GM19240 (cell line): Measurements from ENCODE around the gene ALS2.
"Not testable (repeated sequence)": the region's sequence is repeated elsewhere in the genome, so short reads cannot be mapped to it uniquely, and the experiment has no call there.

Experiments
- DNase-seq: peaks from one replicate; pipeline ENCODE4 v3.0.0; 2011; ENCODE audit warnings: low spot score; ENCODE audit not compliant: insufficient read length

The ALS2 gene

GRCh38 chr2:201794294-201794693 is 13.6 kb upstream of the ALS2 start:
- no peak for DNase-seq

- DNase-seq, result no peak
Observed at GRCh38 chr2:201793631-201794030, 12.9 kb upstream of the ALS2 start.

- DNase-seq, result no peak
Observed at GRCh38 chr2:201790989-201791388, 10.3 kb upstream of the ALS2 start.

GRCh38 chr2:201790291-201790690 is 9.6 kb upstream of the ALS2 start:
- DNase-seq, result no peak

- no peak for DNase-seq
Observed at GRCh38 chr2:201789395-201789794, 8.7 kb upstream of the ALS2 start.

- DNase-seq, result no peak
Observed at GRCh38 chr2:201788371-201788770, 7.6 kb upstream of the ALS2 start.

- no peak for DNase-seq
Observed at GRCh38 chr2:201786471-201786870, 5.7 kb upstream of the ALS2 start.

GRCh38 chr2:201785135-201785534 is 4.4 kb upstream of the ALS2 start:
- DNase-seq, result no peak

- no peak for DNase-seq
Observed at GRCh38 chr2:201784563-201784962, 3.8 kb upstream of the ALS2 start.

- DNase-seq, result no peak
Observed at GRCh38 chr2:201781557-201782051, 871 bp upstream of the ALS2 start.

GRCh38 chr2:201779901-201780673 is 646 bp downstream of the ALS2 start:
- DNase-seq, result no peak

GRCh38 chr2:201777869-201778268 is 2.9 kb downstream of the ALS2 start:
- DNase-seq, result no peak

- no peak for DNase-seq
Observed at GRCh38 chr2:201777043-201777442, 3.7 kb downstream of the ALS2 start.

- DNase-seq, result no peak
Observed at GRCh38 chr2:201775326-201775725, 5.4 kb downstream of the ALS2 start.

GRCh38 chr2:201774546-201774945 is 6.2 kb downstream of the ALS2 start:
- DNase-seq, result no peak

GRCh38 chr2:201773990-201774389 is 6.7 kb downstream of the ALS2 start:
- no peak for DNase-seq

GRCh38 chr2:201769666-201770373 is 10.9 kb downstream of the ALS2 start:
- no peak for DNase-seq

- no peak for DNase-seq
Observed at GRCh38 chr2:201768918-201769317, 11.8 kb downstream of the ALS2 start.

- no peak for DNase-seq
Observed at GRCh38 chr2:201765799-201766198, 14.9 kb downstream of the ALS2 start.

GRCh38 chr2:201764469-201764868 is 16.3 kb downstream of the ALS2 start:
- DNase-seq, result not testable (repeated sequence)

- DNase-seq, result no peak
Observed at GRCh38 chr2:201761101-201761500, 19.6 kb downstream of the ALS2 start.

- no peak for DNase-seq
Observed at GRCh38 chr2:201759567-201759966, 21.2 kb downstream of the ALS2 start.

- DNase-seq, result no peak
Observed at GRCh38 chr2:201758873-201759272, 21.9 kb downstream of the ALS2 start.
